NCI-H146 treated with DMSO at 0.1 percent for 48 hours (cell line): ENCODE results near the gene AK4.

Experiments
- DNase-seq: peaks from one replicate; lab custom pipeline; 2025; ENCODE audit not compliant: unreplicated experiment; lab: John Stamatoyannopoulos, UW

Gene AK4

GRCh38 chr1:65175171-65176055, 27.4 kb downstream of the AK4 start:
- DNase-seq: no peak

DNA sequence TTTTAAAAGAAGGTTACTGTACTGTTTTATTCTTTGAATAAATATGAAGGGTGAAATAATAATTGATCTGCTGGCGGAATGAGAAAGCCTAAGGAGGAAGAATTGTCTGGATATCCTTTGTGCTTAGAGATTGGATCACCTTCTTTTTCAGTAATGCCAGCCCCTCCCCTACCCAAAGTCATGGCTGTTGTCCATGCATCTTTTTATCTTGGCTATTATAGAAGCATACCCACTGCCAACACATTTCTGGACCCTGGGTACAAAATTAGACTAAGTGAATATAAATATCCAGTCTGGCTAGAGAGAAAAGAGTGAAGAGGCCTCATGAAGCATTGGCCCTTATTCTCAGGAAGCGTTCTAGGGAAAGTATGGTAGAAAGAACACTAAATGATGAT, 28.1 kb downstream of the AK4 start:
- no peak for DNase-seq

DNA sequence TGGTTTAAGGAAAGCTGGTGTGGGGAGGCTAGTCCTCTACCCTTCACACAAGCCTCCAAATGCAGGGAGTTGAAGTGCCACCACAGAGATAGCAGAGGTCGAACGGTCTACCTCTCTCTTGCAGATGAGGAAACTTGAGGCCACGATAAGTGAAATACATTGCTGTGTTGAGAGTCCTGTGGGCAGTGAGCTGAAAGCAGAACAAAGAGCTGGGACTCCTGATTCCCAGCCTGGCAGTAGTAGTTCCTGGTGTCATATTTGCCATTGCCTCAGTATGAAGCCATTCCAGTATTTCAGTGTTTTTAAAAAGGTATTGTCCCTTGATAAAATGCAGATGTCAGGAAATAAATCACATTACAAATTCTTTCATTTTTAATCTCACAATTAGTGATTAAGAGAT, 28.6 kb downstream of the AK4 start:
- DNase-seq: no peak

DNA sequence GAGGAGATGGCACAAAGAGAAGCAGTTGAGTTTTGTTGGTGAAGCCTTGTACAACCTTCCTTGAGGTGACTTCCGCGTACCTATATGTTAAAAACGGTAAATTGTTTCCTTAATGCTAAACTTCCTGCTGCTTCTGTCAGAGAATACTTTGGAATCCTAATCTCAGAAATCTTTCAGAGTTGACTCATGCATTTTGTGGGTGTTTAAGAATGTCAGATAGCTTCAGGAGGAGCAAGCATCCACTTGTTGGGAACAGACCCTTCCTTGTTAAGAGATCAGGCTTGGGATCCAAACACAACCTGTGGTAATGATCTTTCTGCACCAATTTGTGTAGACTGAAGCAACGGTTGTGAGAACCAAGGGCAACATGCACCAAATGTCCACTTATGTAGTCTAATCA, 29.5 kb downstream of the AK4 start:
- no peak for DNase-seq

DNA sequence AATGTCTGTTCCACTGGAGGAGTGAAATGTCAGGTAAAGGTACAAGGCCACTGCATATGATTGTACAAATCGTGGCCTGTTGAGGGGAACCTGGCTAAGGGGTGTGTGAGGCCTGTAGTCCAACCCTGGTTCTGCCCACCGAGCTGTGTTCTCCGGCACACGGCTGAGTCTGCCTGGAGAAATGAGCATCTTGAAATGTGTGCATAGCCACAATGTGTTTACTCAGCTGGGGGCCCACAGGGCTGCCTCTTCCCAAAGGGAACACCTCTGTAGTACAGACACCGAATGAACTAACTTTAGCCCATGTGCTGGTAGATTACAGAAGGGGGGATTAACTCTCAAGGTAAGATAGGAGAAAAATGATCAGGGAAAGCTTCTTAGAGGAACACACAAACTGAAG, 30.2 kb downstream of the AK4 start:
- DNase-seq: no peak

DNA sequence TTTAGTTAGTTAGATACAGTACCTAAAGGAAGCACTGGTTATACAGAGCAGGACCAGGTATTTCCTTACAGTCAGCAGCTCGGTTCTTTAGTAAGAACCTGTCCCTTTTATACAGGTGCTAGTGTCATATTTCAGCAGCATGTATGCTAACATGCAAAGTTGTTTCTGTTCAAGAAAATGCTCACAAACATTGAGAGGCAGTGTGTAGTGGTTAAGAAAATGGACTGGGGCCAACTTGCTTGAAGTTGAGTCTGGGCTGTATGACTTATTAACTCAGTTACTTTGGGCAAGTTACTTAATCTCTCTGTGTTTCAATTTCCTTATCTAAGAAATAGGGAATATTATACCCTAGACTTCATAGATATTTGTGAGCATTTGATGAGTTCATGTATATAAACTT, 31.1 kb downstream of the AK4 start:
- DNase-seq: no peak

- DNase-seq: no peak
Measured at GRCh38 chr1:65180977-65181376, 33.0 kb downstream of the AK4 start.

GRCh38 chr1:65182658-65183268, 34.8 kb downstream of the AK4 start:
- DNase-seq: no peak

DNA sequence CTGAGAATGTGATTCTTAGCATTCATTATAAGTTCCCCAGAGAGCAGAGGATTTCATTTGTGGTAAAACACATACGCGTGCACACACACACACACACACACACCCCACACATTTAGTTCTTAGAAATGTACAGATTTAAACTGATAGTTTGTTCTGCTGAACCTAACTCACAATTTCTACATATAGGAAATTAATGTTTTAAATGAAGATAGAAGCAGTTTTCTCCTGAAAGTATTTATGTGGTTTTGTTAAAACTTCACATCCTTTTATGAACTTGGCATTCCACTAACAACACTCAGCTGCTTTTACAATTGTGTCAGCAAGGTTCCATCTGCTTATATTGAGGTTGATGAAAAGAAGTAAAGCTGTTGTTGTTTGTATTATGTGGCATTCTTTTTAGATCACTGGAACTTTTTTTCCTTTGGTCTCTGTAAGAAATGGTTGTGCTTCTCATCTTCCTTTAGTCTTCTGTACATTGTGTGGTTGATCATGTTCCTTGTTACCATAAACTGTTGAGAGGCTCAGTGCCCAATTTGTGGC, 41.6 kb downstream of the AK4 start:
- DNase-seq: no peak

- no peak for DNase-seq
Measured at GRCh38 chr1:65190229-65190628, 42.2 kb downstream of the AK4 start.

- DNase-seq: no peak
Measured at GRCh38 chr1:65193129-65193695, 45.2 kb downstream of the AK4 start.

GRCh38 chr1:65195495-65196417, 47.8 kb downstream of the AK4 start:
- DNase-seq: no peak

GRCh38 chr1:65196926-65197325, 48.9 kb downstream of the AK4 start:
- DNase-seq: no peak

GRCh38 chr1:65197636-65198035, 49.6 kb downstream of the AK4 start:
- DNase-seq: no peak

DNA sequence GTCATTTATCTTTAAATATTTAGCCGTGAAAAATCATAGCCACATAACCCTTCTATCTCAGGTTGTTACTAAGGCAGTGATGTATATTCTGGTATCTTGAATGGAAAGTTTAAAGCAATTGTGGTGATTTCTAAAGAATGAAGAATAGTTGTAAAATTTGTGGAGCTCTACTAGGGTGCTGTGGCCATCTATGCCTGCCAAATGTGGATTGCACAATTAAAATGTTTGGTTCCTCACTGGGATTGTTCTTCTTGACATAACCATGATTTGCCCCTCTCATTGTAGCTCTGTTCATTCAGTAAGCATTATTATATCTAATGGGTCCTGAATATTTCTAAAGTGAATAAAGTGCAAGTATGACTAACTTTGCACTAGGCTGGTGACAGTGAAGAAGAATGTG, 50.1 kb downstream of the AK4 start:
- DNase-seq: no peak

DNA sequence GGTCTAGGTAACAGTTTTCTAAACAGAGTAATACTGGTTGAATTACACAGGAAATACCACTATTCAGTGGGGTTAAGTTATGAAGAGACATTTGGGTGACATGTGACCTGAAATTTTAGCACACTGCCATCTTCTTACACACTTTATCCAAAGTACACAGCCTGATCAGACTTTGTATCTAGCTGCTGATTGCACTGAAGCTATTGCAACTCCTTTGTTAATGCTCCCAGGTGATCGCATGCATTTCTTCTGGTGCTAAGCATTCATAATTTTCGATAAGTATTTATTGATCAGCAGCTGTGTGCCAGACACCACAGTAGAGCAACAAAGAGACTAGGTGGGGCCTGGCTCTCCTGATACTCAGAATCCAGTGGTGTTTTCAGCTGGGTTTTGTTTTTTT, 52.4 kb downstream of the AK4 start:
- DNase-seq: no peak

DNA sequence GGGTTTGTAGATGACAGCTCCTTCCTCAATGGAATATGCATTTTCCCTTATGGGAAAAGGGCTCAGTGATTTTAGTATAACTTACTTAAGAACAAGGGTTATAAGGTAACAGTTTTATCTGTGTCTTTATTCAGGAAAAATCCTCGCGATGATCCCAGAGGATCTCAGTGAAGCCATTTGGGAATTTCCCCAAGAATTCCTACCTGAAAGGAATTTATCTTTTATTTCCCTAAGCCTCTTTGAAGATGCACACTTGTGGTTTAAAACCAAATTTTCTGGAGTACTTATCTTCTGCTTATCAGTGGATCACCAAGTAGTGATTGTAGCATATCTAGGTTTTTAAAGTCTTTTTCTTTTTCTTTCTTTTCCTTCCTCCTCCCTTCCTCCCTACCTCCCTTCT, 58.8 kb downstream of the AK4 start:
- DNase-seq: no peak

GRCh38 chr1:65207317-65207716, 59.3 kb downstream of the AK4 start:
- no peak for DNase-seq

DNA sequence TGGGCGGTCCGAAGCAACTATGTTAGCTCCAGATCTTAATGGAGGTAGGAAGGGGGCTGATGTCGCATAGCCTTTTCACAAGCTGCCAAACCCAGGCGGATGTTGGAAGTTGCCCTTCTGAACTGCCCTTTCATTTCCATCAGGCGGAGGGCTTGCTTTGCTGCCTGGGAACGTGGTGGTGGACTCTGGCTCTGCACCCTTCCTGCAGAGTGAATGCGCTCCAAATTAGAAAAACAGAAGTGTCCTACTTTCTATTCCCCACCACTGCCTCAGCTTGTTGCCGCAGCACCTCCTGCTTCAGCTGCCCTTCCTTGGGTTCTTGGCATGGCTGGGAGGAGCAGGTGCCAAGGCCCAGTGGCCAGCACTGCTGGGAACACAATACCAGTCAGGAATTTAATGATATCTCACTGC, 60.6 kb downstream of the AK4 start:
- DNase-seq: no peak

GRCh38 chr1:65209005-65209885, 61.2 kb downstream of the AK4 start:
- no peak for DNase-seq
